Measurements from ENCODE around the gene GEMIN7. TPM values are rescaled to one million over a fixed set of nuclear protein-coding genes. Genes with fewer than 3 reads are reported as not detected.

Gene GEMIN7
- total and polyA plus RNA-seq, 2 of the 13 experiments (the other 11 are each of a cell fraction or from before 2014, with no cell fraction given), result 24.1 to 30.6 TPM

DNA sequence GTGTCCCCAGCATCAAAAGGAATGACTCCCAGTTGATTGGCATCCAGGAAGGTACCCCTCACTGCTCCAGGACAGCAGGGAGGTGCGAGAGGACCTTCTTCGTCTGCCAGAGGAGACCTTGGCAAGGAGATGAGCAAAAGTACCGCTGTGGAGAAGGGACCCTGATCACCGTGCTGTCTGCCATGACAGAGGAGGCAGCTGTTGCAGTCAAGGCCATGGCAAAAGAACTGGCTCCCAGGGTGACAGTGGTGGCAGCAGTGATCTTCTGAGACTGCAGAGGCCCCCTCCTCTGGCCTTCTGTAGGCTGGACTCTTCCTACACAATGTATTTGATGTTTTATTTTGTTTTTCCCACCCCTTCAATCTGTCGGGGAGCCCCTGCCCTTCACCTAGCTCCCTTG, 49.7 kb downstream of the GEMIN7 start:
- WGBS (ENCODE audit: low lambda C conversion rate), result 100% methylated on average over 3 of the region's 5 CpGs
- DNase-seq (ENCODE audit: low spot score) (no peak), ATAC-seq (no peak), FAIRE-seq (no peak)
- Histone ChIP-seq H3K9me3 (ENCODE audit: low read length) (no peaks in the 10 kb centered on the region), H3K27me3 (ENCODE audit: control insufficient read depth in 1 of 2, insufficient read depth in 2 of 2, low read length in 2 of 2) (no peaks in the 10 kb centered on the region), H3K36me3 (replicated peaks in 1 of 2; ENCODE audit: control insufficient read depth in 1 of 2, insufficient read depth in 2 of 2, low read length in 2 of 2) (peaks cover 6 to 15% of the 10 kb centered on the region in 2 experiments; a peak in 3 of 5 replicates), H3K27ac (ENCODE audit: extremely low read length, insufficient read depth, low read length) (no peak overlapping the region), H2AFZ (ENCODE audit: low read length) (no peak overlapping the region), H3K4me2 (ENCODE audit: low read depth, low read length) (no peak overlapping the region), H3K9ac (ENCODE audit: insufficient read depth, low read depth, low read length) (no peak overlapping the region), H3K79me2 (ENCODE audit: insufficient read depth, low read length) (peaks cover 45% of the 10 kb centered on the region), H3K4me1 (ENCODE audit: insufficient read depth, low read length) (peaks cover 36% of the 10 kb centered on the region), H3K4me3 (replicated peaks in 1 of 3; ENCODE audit: insufficient read depth in 1 of 3, low read depth in 2 of 3, low read length in 3 of 3) (no peak overlapping the region), H4K20me1 (ENCODE audit: insufficient read depth, low read length) (peaks cover 23% of the 10 kb centered on the region; the same call in 1 of the 2 replicates)
- ChIA-PET POLR2A (no interaction called here), CTCF (ENCODE audit: low intra/inter-chr PET ratio, low total read pairs) (no interaction called here)
- in situ Hi-C loops (cut with HindIII; ENCODE audit: extremely low pct_ligation_motif_present, low pct_unique_long_range_greater_than_20kb), result loop anchor here (10.0 kb wide), 1 partner anchor 114 kb away; no protein-coding TSS in a partner anchor
- TF ChIP-seq REPIN1 (CRISPR knock-in tag; IDR thresholded peaks at IDR 0.05; ENCODE audit: borderline replicate concordance, low read depth), result no peak
- TF ChIP-seq, protein P1, sequence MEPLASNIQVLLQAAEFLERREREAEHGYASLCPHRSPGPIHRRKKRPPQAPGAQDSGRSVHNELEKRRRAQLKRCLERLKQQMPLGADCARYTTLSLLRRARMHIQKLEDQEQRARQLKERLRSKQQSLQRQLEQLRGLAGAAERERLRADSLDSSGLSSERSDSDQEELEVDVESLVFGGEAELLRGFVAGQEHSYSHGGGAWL (CRISPR knock-in tag; IDR thresholded peaks at IDR 0.05), result no peak
- TF ChIP-seq PRDM15 (CRISPR knock-in tag; IDR thresholded peaks at IDR 0.05), result no peak
- no peak for TF ChIP-seq ZBTB3 (CRISPR knock-in tag; IDR thresholded peaks at IDR 0.05; ENCODE audit: borderline replicate concordance, low read depth)
- no peak for TF ChIP-seq KAT7 (CRISPR knock-in tag; IDR thresholded peaks at IDR 0.05; ENCODE audit: borderline replicate concordance)
- TF ChIP-seq, protein P2, sequence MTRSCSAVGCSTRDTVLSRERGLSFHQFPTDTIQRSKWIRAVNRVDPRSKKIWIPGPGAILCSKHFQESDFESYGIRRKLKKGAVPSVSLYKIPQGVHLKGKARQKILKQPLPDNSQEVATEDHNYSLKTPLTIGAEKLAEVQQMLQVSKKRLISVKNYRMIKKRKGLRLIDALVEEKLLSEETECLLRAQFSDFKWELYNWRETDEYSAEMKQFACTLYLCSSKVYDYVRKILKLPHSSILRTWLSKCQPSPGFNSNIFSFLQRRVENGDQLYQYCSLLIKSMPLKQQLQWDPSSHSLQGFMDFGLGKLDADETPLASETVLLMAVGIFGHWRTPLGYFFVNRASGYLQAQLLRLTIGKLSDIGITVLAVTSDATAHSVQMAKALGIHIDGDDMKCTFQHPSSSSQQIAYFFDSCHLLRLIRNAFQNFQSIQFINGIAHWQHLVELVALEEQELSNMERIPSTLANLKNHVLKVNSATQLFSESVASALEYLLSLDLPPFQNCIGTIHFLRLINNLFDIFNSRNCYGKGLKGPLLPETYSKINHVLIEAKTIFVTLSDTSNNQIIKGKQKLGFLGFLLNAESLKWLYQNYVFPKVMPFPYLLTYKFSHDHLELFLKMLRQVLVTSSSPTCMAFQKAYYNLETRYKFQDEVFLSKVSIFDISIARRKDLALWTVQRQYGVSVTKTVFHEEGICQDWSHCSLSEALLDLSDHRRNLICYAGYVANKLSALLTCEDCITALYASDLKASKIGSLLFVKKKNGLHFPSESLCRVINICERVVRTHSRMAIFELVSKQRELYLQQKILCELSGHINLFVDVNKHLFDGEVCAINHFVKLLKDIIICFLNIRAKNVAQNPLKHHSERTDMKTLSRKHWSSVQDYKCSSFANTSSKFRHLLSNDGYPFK (CRISPR knock-in tag; IDR thresholded peaks at IDR 0.05; ENCODE audit: borderline replicate concordance), result no peak
- no peak for TF ChIP-seq ZNF546 (CRISPR knock-in tag; conservative IDR thresholded peaks at IDR 0.05)
- TF ChIP-seq PHF20 (CRISPR knock-in tag; IDR thresholded peaks at IDR 0.05), result no peak
- TF ChIP-seq SATB2 (CRISPR knock-in tag; IDR thresholded peaks at IDR 0.05), result no peak
- TF ChIP-seq ZNF253 (CRISPR knock-in tag; IDR thresholded peaks at IDR 0.05; ENCODE audit: borderline replicate concordance), result no peak
- no TSS peak for BruUV-seq (replicated peaks)
- intact Hi-C loops (cut with micrococcal nuclease; ENCODE audit: unreplicated experiment), result loop anchor here (5.0 kb wide), 2 partner anchors 52 to 112 kb away; partner anchors contain the start of genes GEMIN7 and ZNF296
